Ureter (tissue), 1 donor: Measurements from ENCODE around the gene PDLIM5. TPM values are rescaled to one million over a fixed set of nuclear protein-coding genes. Genes with fewer than 3 reads are reported as not detected.

Source experiments
- DNase-seq: peaks from one replicate; pipeline ENCODE4 v3.0.0-alpha.2; 2020; ENCODE audit warnings: low spot score
- total RNA-seq: library from RNA; stranded (reverse); gene quantifications from one replicate; pipeline ENCODE4 v1.2.4, GENCODE V29; 2023
- donor health status: DM: yes; HTN: yes; CAD: no.

Gene PDLIM5
- total RNA-seq, 1 donor from 2014 or later = 210 TPM

DNA sequence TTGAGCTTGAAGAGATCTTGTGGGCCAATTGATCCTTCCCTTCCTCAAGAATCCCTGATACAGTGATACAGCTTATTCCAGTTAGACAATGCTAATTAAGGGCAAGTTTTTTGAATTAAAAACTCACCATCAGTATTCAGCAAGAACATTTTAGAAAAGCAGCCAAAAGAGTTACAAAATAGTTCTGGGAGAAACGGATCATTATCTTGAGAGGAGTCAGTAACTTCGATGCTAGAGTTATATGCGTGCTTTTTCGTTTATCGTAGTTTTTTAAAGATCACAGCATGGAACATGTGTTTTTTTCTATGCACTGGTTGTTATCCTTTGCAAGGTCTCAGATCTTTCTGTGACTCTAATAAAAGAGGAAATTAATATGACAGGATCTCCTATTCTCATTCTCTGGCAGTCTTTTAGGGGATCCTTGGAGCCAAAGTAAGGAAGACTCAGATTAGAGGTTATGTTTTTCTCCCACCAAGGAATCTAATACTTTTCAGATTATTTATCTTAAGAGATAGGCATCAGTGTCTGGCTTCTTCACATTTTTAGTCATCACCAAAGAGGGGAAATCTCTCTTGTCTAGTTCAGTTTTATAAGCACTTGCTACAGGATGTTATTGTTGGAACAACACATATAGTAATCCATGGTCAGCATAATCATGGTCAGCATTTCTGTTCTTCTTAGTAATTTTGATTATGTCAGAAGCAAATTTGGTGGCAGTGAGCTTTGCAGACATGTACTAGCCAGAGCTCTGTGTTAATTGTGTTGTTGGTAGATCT lies 109.7 kb downstream of the PDLIM5 start:
- DNase-seq = no peak

DNA sequence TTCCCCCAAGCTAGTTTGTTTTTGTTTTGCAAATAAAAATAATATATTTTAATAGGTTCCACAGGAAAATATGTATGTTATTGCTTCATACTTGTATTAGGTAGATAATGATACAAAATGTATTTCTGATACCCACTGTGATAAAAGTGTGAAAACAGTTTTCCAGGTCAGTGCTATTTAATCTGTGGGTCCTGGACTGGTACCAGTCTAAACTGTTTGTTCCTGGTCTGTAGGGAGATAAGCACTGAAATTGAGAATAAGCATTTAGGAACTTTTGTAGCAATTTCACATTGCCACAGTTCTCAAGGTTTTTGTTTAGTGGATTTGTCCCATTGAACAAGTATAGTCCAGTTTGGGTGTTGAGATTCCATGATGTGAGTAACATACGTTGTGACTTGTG lies 110.5 kb downstream of the PDLIM5 start:
- no peak for DNase-seq

DNA sequence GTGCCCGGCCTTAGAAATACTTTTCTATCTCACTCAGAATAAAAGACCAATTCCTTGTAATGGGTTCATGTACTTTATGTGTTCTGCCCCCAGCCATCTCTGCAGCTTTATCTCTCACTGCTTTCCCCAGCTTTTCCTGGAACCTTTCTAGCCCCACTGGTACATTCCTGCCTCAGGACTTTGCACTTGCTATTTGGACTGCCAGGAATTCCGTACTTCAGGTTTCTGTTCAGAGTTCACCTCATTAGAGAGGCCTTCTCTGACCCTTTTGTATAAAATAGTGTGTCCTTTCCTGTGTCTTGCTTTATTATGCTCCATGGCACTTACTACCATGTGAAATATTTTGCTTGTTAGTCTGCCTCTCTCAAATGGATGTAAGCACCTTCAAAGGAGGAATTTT lies 112.5 kb downstream of the PDLIM5 start:
- no peak for DNase-seq

DNA sequence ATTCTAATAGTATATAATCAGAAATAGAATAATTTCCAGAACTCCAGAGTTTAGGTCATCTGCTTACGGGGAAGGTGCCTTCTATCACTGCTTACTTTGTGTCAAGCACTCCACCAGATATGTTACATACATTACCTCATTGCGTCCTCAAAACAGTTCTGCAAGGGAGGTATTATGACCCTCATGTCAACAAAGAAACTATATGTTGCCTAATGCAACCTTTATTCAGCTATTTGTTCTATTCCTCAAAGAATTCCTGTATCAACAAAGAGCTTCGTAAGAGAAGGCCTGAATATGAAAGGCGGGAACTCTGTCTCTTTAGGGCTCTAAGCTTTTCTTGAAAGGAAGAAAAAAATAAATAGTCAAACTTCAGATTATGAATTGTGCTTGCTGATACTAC lies 114.7 kb downstream of the PDLIM5 start:
- no peak for DNase-seq

DNA sequence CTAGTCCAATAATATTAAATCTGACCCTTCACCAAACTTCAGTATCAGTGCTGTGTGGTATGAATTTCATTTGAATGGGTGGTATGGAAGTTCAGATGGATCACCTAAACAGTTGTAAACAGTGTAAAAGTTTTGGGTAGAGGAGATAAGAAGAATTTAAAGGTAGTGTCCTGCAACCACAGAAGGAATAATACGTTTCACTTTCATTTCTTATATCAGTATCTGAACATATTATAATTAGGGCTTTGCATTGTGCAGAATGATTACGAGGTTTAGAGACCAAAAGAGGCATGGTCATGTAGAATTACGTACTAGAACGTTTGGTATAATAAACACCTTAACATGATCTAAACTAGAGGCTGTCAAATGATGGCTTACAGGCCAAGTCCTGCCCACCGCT lies 116.1 kb downstream of the PDLIM5 start:
- no peak for DNase-seq

DNA sequence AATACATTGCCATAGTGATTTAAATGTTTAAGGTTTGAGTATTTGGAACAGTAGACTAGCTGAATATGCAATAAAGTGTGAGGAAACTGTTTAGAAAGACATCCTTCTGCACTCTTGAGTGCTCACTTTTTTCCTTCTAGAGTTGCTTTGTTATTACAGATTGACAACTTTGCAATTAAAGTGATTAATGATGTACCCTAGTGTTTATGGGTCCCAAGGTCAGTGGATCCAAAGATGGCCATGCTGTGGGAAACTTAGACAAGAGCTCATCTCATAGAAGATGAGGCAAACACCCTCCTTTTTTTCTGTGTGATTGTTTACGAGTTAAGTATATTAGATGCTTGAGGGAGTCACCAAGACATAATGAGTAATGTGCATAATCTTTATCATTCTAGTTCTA lies 118.8 kb downstream of the PDLIM5 start:
- DNase-seq = no peak

DNA sequence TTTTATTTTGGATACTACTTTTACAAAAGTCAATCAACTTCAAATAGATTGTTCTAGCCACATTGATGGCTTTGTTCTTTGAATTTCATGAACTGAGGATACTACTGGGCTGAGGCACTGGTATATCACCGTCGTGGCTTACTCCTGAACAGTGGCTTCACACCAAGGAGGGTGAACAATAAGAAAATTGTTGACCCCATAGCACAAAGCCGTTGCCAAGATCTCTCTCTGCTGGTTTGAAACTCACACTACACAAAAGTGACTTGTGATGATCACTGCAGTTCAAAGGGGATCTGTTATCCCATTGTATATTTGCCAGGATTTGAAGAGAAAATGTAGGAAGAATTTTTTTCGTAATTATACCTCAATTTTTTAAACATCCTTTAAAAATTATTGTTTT lies 119.6 kb downstream of the PDLIM5 start:
- DNase-seq = no peak

DNA sequence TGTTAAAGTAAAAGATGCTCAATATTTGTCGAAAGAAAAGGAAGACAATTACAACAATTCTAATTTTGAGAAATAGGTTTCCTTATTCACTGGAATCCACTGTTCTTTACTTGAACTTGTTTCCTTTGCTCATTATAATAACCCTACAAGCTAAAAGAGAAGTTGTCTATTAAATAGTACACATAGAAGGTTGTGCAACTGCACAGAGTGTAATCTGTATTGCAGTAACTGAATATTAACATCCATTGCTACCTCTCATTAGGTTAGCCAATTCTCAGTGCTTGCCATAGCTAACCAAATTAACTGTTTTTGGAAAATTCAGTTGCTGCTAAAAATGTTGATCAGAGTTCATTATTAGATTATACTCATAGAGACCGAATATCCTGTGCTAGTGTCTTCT lies 120.0 kb downstream of the PDLIM5 start:
- DNase-seq = no peak

DNA sequence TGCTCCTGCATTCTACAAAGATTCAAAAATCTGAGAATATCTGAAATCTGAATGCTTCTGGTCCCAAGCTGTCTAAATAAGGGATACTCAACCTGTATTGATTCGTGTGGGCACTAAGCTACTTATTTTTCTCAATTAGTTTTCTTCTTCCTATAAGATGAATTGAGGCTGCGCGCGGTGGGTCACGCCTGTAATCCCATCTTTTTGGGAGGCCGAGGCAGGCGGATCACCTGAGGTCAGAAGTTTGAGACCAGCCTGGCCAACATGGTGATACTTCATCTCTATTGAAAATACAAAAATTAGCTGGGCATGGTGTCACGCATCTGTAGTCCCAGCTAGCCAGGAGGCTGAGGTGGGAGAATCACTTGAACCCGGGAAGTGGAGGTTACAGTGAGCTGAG lies 122.3 kb downstream of the PDLIM5 start:
- no peak for DNase-seq

DNA sequence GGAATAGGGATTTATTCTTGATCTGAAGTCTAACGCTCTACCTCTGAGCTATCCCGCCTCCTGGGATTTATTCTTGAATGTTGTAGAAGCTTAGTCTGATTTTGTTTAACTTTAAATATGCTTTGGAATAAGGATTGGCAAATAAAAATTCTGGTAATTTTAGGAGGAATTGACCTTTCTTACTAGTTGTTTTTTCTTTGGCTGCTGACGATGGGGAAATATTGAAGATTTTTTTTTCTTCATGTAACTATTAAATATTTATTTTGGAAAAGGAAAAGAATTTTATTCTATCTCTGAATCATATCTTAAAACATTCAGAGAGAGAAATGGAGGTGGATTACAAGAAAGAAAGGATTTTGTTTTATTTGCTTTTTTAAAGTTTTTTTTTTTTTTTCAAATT lies 122.9 kb downstream of the PDLIM5 start:
- no peak for DNase-seq

DNA sequence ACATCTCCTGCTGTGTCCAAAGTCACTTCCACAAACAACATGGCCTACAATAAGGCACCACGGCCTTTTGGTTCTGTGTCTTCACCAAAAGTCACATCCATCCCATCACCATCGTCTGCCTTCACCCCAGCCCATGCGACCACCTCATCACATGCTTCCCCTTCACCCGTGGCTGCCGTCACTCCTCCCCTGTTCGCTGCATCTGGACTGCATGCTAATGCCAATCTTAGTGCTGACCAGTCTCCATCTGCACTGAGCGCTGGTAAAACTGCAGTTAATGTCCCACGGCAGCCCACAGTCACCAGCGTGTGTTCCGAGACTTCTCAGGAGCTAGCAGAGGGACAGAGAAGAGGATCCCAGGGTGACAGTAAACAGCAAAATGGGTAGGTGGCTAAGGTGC lies 123.9 kb downstream of the PDLIM5 start:
- DNase-seq = no peak

DNA sequence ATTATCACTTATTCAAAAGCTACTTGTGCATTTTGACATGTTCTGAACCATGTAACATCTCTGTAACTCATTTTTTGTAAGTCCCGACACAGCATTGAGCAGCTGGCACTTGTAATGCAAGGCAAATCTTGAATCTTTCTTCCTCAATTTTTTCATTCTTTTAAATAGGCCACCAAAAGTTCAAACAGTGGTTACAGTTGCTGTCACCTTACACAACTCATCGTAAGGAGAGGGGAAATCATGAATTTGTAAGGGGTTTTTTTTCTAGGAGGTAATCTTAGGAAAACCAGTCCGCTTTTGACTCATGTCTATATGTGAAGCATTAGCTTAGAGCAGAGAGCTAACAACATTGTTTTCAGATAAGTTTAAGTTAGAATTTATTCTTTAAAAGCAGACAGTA lies 124.5 kb downstream of the PDLIM5 start:
- no peak for DNase-seq

DNA sequence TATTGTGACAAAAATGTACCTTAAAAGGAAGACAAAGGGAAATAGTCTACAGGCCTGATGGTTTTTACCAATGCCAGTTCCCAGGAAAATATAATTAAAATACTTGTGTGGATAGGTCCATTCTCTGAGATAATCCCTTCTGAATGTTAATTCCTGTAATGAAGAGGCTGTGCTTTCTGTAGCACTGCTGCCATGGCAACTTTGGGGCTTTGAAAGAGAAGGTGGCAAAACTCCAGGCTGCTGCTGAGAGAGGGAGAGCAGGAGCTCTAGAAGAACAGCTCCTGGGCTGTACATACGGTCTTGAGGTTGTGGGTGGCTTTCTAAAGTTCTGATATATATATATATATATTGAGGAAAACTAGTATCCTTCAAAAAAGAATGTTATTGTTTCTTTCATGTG lies 125.4 kb downstream of the PDLIM5 start:
- DNase-seq = no peak

DNA sequence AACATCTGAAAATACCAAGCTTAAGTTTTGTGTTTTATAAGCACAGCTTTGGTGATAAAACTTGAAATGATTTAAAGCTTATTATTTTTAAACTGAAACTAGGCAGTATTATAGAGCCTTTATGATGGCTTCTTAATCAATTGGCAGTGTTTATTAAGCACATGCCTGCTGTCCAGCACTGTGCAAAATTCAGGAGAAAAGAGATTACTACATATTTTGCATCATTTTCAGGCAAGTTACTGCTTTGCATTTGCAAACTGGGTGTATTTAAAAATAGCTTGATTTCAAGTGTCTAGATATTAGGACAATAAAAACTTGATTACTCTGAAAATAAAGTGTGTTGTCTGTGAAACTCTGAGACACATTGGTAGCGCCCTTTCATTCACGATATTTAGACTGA lies 126.5 kb downstream of the PDLIM5 start:
- DNase-seq = no peak

DNA sequence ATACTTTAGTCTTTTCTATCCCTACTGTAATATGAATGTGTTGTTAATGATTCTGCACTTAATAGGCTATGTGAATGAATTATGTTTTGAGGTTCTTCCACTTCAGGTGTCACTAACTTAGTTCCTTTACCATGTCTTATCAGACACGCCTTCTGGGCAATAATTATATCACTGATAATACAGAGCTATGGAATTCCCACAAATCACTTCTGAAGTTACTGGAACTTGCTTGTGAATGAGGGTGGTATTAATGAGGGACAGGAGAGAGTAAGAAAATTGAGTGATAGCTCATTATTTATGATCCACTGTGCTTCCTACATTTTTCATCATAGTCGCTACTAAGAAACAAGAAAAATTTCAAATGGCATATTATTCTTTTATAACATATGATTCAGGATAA lies 130.0 kb downstream of the PDLIM5 start:
- no peak for DNase-seq

DNA sequence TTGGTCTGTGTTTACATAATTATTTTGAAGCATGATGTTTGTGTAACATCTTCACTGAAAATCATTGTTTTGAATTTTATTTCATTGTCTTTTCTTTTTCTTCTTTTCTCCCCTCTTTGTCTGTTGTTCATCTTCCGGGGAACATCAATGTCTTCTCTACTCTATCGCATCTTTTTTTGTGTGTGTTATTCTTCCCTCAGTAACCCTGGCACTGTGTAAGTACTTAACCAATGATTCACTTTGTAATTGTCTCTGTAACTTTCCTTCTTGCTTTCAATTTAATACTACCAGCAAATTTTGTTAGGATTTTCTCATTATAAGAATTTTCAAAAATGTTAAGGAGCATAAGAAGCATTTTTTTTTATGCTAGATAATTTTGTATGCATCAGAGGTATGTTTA lies 130.8 kb downstream of the PDLIM5 start:
- no peak for DNase-seq

DNA sequence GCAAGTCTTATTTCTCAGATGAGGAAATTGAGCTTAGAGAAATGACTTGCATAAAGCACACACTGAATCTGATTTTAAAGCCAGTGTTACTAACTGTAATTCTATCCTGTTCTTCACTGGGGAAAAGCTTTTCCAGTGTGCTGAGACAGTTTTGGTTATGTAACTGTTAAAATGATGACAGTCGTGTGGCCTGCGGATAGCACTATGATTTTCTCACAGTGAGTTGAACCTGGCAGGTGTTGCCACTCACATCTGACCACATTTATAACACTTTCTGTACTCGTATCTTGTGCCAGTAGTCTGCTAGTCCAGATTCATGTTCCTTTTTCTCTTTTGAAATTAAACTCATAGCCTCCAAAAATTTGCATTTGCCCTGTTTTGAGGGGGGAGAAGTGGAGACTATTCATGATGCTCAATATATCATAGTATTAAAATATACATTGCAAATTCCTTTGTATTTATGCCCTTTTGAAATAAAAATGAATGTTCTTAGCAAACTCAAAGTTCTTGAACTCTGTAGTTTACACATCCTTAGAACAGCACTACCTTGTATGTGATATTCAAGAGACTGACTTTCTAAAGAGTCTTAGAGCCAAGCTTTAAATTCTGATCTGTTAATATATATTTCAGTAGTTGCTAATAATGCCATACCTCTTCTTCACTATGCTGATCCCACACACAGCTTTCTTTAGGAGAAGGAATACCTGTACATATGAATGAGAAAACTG lies 132.3 kb downstream of the PDLIM5 start:
- no peak for DNase-seq

DNA sequence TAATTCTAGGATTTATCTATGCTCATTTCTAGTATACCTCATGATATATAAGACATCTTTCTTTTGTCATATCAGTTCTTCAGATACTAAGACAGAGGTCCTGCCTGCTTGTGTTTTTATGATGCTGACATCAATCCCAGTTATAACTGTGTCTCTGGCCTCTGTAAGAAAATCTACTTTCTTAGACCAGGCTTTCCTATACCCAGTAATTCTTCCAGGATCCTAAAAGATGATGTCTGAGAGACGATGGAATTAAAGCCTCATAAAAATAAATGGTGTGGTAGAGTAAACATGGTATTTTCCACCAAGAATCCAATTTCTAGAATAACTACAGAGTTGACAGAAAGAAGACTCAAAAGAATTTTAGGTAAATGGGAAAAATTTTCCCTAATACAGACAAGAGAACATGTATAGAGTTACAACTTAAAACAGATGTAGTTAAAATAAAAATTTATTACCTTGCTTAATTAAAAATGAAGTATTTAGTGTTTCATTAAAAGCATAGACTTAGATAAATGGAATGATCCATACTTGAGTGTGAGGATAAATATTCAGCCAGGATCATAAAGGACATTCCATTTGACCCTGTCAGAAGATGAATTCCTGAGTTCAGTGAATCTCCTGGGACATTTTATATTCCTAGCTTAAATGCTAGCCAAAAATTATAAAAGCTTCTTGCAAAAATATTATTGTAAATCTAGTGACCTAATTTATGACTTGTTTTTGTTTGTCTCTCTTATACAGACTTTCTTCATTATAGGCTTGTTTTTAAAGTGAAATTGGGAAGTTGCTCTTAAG lies 137.4 kb downstream of the PDLIM5 start:
- no peak for DNase-seq

DNA sequence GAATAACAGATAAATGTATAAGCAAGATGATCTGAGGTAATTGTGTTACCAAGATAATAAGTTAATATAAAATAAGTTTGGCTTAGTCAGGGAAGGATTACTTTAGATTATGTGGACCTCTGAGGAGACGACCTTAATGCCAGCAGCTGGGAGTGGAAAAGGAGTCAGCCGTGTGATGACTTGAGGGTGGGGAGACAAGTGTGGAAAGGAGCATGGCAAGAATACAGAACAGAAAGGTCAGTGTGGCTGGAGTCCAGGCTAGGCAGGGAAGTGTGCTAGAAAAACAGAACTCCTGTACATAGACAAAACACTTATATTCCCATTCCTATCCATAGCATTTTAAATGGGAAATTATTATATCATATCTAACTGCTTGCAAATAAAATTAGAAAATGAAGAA lies 138.8 kb downstream of the PDLIM5 start:
- no peak for DNase-seq

DNA sequence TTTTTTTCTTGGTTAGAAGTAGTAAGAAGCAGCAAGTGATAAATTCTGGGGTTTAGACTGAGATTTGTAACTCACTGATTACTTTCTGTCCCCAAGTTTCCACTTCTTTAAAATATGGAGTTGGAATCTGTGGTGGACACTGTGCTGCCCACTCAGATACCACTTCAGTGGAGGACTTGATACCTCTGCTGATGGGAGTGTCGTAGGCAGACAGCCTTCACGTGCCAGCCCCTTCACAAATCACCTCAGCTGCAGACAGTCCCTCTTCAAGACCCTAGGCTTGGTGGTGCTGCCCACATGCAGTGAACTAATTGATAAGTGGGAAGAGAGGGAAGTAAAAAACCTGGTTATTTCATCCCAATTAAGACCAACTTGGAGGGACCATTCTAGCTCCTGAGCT lies 139.5 kb downstream of the PDLIM5 start:
- DNase-seq = no peak

DNA sequence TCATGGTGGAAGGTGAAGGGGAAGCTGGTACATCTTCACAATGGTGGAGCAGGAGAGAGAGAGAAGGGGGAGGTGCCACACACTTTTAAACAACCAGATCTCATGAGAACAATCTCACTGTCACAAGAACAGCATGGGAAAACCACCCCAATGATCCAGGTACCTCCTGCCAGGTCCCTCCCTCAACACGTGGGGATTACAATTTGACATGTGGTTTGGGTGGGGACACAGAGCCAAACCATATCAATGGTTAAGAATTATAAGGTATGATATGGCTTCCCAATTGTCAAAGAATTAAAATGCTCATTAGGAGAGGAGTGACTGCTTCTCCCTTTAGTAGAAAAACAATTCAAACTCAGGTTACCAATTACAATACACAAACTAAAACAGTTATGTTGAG lies 143.3 kb downstream of the PDLIM5 start:
- no peak for DNase-seq

DNA sequence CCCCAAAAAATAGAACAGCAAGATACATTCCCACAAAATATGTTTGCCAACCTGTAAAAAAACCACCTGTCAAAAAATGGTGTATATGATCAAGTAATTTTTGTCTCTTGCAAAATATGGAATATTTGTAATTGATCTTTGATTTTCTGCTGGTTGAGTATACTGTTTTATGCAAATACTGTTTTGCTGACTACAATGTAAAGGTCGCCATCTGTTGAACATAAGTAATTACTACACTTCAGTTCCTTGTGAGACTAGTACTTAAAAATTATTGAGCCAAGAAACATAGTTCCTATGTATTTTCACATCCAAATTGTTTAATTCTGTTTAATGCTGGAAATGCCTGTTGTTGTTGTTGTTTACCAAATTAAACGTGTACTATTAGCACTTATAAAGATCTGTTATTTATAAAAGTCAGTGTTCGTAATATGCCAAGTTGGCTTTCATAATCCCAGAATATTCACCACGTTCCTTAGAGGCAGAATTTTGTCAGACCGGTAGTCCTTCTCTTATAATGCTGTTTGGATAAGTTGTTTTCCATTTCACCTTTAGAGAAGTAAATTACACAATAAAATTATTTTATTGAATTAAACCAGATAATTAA lies 144.2 kb downstream of the PDLIM5 start:
- DNase-seq = no peak
